Endothelial cell of umbilical vein (primary cell): ENCODE measurements around the gene NADK.
"Not testable (repeated sequence)": the region's sequence is repeated elsewhere in the genome, so short reads cannot be mapped to it uniquely, and the experiment has no call there.

Experiments used
- EZH2 ChIP-seq: IDR thresholded peaks from 2 replicates; pipeline ENCODE4 v1.6.1; 2012; ENCODE audit warnings: borderline replicate concordance, low read depth, mild to moderate bottlenecking, moderate library complexity, low read length, inconsistent platforms; ENCODE audit not compliant: severe bottlenecking
- POLR2A ChIP-seq: IDR thresholded peaks from 2 replicates; pipeline ENCODE4 v1.6.1; 2012; ENCODE audit warnings: low read depth, mild to moderate bottlenecking, control low read depth, low read length
- POLR2AphosphoS5 ChIP-seq: IDR thresholded peaks from 2 replicates; pipeline ENCODE4 v1.6.1; 2012; ENCODE audit warnings: low read depth, mild to moderate bottlenecking, control low read depth, low read length, moderate library complexity; ENCODE audit not compliant: insufficient read depth
- TF ChIP-seq, protein P1 (sequence below), 2 donors: IDR thresholded peaks; 1 replicate in 1 of 2; 2 replicates in 1 of 2; pipeline ENCODE4 v1.5.1; 2011; ENCODE audit warnings: low read length in 2 of 2, mild to moderate bottlenecking in 2 of 2, moderate library complexity in 2 of 2, control low read depth in 1 of 2, inconsistent platforms in 1 of 2, low read depth in 1 of 2; ENCODE audit not compliant: insufficient read depth in 1 of 2; ENCODE audit errors: extremely low read depth in 1 of 2

DNA sequence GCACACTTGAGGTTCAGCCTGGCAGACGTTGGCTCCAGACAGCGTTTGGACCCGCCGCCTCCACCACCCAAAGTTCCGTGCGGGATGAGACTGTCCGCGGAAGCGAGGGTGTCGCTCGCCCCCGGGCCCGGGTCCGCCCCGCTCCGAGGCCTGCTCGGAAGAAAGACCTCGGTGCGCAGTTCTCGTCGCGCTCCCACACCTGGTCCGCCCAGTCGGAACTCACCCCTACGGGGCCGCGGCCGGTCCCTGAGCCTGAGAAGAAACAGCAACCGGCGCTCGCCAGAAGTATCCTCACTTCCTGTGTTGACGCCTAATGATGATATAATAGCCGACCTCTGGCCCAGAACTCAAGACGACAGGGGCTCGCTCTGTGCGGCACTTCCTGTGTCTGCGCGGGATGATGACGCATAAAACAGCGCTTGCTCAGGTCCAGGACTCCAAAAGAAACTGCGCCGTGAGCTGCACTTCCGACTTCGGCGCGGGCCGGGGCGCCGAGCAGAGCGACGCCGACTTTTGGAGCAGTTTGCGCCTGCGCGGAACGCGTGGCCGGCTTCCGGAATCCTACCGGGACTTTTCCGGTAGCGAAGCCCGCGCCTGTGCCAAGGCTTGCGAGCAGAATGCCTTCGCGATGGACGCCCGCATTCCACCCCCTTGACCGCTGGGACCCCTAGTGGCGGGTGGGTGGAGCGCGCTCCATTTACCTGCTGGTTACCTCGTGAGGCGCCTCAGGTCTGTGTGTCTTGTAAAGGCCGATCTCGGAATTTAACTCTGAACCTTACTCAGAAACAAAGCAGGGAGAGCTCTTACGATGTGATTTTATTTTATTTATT lies 54.0 kb downstream of the NADK start, which contains the start of gene CDK11A:
- TF ChIP-seq, protein P1, sequence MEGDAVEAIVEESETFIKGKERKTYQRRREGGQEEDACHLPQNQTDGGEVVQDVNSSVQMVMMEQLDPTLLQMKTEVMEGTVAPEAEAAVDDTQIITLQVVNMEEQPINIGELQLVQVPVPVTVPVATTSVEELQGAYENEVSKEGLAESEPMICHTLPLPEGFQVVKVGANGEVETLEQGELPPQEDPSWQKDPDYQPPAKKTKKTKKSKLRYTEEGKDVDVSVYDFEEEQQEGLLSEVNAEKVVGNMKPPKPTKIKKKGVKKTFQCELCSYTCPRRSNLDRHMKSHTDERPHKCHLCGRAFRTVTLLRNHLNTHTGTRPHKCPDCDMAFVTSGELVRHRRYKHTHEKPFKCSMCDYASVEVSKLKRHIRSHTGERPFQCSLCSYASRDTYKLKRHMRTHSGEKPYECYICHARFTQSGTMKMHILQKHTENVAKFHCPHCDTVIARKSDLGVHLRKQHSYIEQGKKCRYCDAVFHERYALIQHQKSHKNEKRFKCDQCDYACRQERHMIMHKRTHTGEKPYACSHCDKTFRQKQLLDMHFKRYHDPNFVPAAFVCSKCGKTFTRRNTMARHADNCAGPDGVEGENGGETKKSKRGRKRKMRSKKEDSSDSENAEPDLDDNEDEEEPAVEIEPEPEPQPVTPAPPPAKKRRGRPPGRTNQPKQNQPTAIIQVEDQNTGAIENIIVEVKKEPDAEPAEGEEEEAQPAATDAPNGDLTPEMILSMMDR (IDR thresholded peaks at IDR 0.05; ENCODE audit: extremely low read depth in 1 of 2, insufficient read depth in 1 of 2, low read depth in 1 of 2, low read length in 2 of 2): peak in 1 of 2 donors; percentile 39
- TF ChIP-seq EZH2: not testable (repeated sequence)
- TF ChIP-seq POLR2AphosphoS5 (peak; percentile 85), POLR2A (peak; percentile 51)
